Measurements from ENCODE around the gene KIAA0825. TPM values are rescaled to one million over a fixed set of nuclear protein-coding genes. Genes with fewer than 3 reads are reported as not detected.

Gene KIAA0825
- total and polyA plus RNA-seq, 2 of the 8 experiments (the other 6 are each of a cell fraction or from before 2014, with no cell fraction given): 0.60 to 1.0 TPM

DNA sequence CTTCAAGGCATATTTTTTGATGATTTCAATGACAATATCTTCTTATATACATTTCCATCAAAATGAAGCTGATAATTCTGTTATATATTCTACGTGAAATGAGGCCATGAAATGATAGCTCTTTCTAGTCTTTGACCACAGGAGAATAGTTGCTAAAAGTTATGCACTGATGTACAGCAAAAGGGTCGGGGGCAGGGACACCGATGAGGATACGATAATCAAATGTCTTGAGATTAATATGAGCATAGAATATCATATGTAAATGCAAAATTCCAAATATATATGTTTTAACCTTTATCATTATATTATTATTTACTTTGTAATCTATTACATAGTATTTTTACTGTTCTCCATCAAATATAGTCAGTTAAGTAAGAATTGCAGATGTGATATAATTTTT lies 264.8 kb downstream of the KIAA0825 start:
- Histone ChIP-seq H3K4me3 (ENCODE audit: extremely low read depth in 1 of 4, insufficient read depth in 2 of 4, low read depth in 3 of 4, low read length in 4 of 4) (peak overlapping the region in 1 of 4 experiments; percentile 8; a peak in 1 of 8 replicates), H4K8ac (ENCODE audit: extremely low read depth, insufficient read depth, low read length) (no peak overlapping the region), H3K4ac (replicated peaks; ENCODE audit: insufficient read length, low read depth, low read length) (no peak overlapping the region), H3K4me2 (ENCODE audit: insufficient read depth in 1 of 2, low read depth in 2 of 2, low read length in 2 of 2) (0 out of 4 replicates have a peak overlapping the region, but pooled peaks of 1 of the 2 experiments have one; percentile 11), H4K5ac (ENCODE audit: insufficient read length, low read depth, low read length) (peak overlapping the region; percentile 57), H2BK20ac (ENCODE audit: low read length) (no peak overlapping the region), H2BK15ac (ENCODE audit: low read length) (no peak overlapping the region), H3K23me2 (ENCODE audit: low read depth, low read length) (no peaks in the 10 kb centered on the region), H3K56ac (replicated peaks; ENCODE audit: insufficient read length, low read depth, low read length) (no peak overlapping the region), H3K27ac (ENCODE audit: low read depth, low read length) (no peak overlapping the region), H3K18ac (ENCODE audit: extremely low read depth, low read length) (no peak overlapping the region), H3K4me1 (replicated peaks in 1 of 4; ENCODE audit: control insufficient read depth in 3 of 4, insufficient read depth in 4 of 4, low read length in 3 of 4) (peaks cover 2 to 34% (median 9%) of the 10 kb centered on the region in 4 experiments; a peak in 6 of 7 replicates), H3K79me1 (ENCODE audit: low read depth, low read length) (no peaks in the 10 kb centered on the region), H2BK12ac (ENCODE audit: low read depth, low read length) (no peak overlapping the region), H2BK5ac (ENCODE audit: low read depth, low read length) (no peak overlapping the region), H4K20me1 (replicated peaks in 1 of 2; ENCODE audit: control insufficient read depth in 1 of 2, insufficient read depth in 2 of 2, low read length in 2 of 2) (no peaks in the 10 kb centered on the region), H2BK120ac (replicated peaks; ENCODE audit: low read depth, low read length) (no peak overlapping the region), H3K27me3 (replicated peaks in 1 of 4; ENCODE audit: control insufficient read depth in 3 of 4, extremely low read depth in 1 of 4, insufficient read depth in 3 of 4, low read length in 3 of 4) (no peaks in the 10 kb centered on the region), H3K9ac (replicated peaks in 1 of 4; ENCODE audit: extremely low read depth in 1 of 4, low read depth in 3 of 4, low read length in 3 of 4) (no peak overlapping the region), H2AK5ac (ENCODE audit: low read depth, low read length) (no peak overlapping the region), H3K79me2 (ENCODE audit: control insufficient read depth in 1 of 2, insufficient read depth in 2 of 2, low read length in 2 of 2) (peaks cover 6 to 85% of the 10 kb centered on the region in 2 experiments), H4K91ac (replicated peaks; ENCODE audit: insufficient read length, low read length) (no peak overlapping the region), H3K14ac (ENCODE audit: insufficient read length) (no peak overlapping the region), H3K9me3 (ENCODE audit: insufficient read depth in 2 of 2, low read depth in 1 of 2, low read length in 1 of 2) (no peaks in the 10 kb centered on the region), H3K23ac (ENCODE audit: insufficient read length) (no peak overlapping the region), H3K36me3 (ENCODE audit: control insufficient read depth in 2 of 4, insufficient read depth in 4 of 4, low read length in 3 of 4) (peaks cover 0 to 19% (median 7%) of the 10 kb centered on the region in 4 experiments; a peak in 3 of 8 replicates), H2AFZ (ENCODE audit: low read length) (no peak overlapping the region)
- ChIA-PET CTCF (ENCODE audit: partially characterized antibody) (interaction anchor here (1.0 kb wide), 1 partner anchor 13 kb away, joined by 3 read pairs; no protein-coding TSS in a partner anchor), POLR2A (ENCODE audit: partially characterized antibody) (interaction anchor here (0.8 to 10.5 kb wide), 5 partner anchors 9 to 28 kb away, joined by 4 to 93 read pairs (median 9); no protein-coding TSS in a partner anchor)
- 86% methylated on average over 4 of the region's 4 CpGs; no CpG with 5 or more reads in 1 of the 2 experiments for WGBS, 2 experiments (ENCODE audit: extremely low coverage in 1 of 2, insufficient coverage in 1 of 2, insufficient read length in 1 of 2, insufficient replicate concordance in 2 of 2, low coverage in 1 of 2, low lambda C conversion rate in 2 of 2, missing lambda C conversion rate in 1 of 2)
- no peak for DNase-seq (ENCODE audit: low read depth in 1 of 2, low spot score in 2 of 2)
- TF ChIP-seq SP1 (IDR thresholded peaks at IDR 0.05; ENCODE audit: low read depth, low read length) (no peak), POLR2AphosphoS5 (IDR thresholded peaks at IDR 0.05; ENCODE audit: low read depth, low read length) (peak; percentile 75), EGR1 (IDR thresholded peaks at IDR 0.05; ENCODE audit: borderline replicate concordance, low read depth, low read length) (no peak), POLR2A (IDR thresholded peaks at IDR 0.05; ENCODE audit: control extremely low read depth in 1 of 2, low read depth in 2 of 2, low read length in 2 of 2) (peak in 1 of 2 experiments; percentile 60; a peak in 2 of 3 replicates)
- FAIRE-seq: no peak
